ENCODE results near the gene IRF2BP1.

IRF2BP1 gene

DNA sequence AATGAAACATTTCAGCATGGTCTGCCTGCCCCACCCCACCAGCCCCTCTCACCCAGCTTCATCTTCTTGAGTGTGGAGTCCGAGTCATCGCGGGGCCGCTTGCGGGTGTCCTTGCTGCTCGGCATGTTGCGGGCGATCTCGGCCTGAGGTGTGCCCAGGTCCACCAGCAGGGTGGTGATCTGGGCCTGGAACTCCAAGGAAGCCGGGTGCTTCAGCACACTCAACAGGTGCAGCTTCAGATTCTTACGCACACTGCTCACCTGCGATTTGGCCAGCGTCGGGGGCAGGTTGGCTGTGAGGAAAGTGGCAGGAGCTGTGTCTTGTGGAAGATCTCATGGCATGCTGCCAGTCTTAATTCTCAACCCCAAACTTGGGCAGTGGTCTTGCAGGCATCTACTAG is 43.7 kb downstream of the IRF2BP1 start:
- H3K4me3 ChIP-seq (replicated peaks; ENCODE audit: low read depth, low read length): no peak overlapping the region
- TF ChIP-seq CTCF (IDR thresholded peaks at IDR 0.05; ENCODE audit: low read depth, low read length, missing control alignments): no peak
- DNase-seq (ENCODE audit: extremely low read depth, low read depth): no peak

DNA sequence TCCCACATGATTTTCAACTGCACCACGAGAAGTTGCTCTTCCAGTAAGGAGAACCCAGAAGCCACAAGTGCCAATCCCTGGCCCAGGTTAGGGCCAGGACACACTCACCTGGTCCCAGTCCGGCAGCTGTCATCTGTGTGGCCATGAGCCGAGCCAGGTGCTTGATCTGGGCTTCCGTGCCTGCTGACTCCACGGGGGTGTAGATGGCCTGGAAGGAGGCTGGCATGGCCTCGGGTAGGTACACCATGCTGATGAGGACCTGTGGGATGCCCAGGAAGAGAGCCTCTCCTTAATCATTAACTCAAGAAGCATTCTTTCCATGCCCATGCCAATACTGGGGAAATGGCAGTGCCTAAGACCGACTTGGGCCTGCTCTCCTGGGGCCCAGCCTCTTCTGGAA is 51.0 kb downstream of the IRF2BP1 start:
- no peak overlapping the region for H3K4me3 ChIP-seq (replicated peaks; ENCODE audit: low read depth, low read length)
- no peak for TF ChIP-seq CTCF (IDR thresholded peaks at IDR 0.05; ENCODE audit: low read depth, low read length, missing control alignments)
- no peak for DNase-seq (ENCODE audit: extremely low read depth, low read depth)
